NCI-H345 treated with DMSO at 0.1 percent for 48 hours (cell line): Measurements from ENCODE around the gene NTRK3.

Experiments used
- DNase-seq: peaks from one replicate; lab custom pipeline; 2025; ENCODE audit not compliant: unreplicated experiment; lab: John Stamatoyannopoulos, UW

The NTRK3 gene

GRCh38 chr15:88188300-88188699 is 68.2 kb downstream of the NTRK3 start:
- no peak for DNase-seq

- DNase-seq = no peak
Measured at GRCh38 chr15:88187195-88187594, 69.3 kb downstream of the NTRK3 start.

- no peak for DNase-seq
Measured at GRCh38 chr15:88185584-88185983, 71.0 kb downstream of the NTRK3 start.

- no peak for DNase-seq
Measured at GRCh38 chr15:88181613-88182012, 74.9 kb downstream of the NTRK3 start.

- DNase-seq = no peak
Measured at GRCh38 chr15:88179562-88179961, 77.0 kb downstream of the NTRK3 start.

- DNase-seq = no peak
Measured at GRCh38 chr15:88178631-88179030, 77.9 kb downstream of the NTRK3 start.

- no peak for DNase-seq
Measured at GRCh38 chr15:88177451-88177850, 79.1 kb downstream of the NTRK3 start.

GRCh38 chr15:88174571-88174970 is 82.0 kb downstream of the NTRK3 start:
- DNase-seq = no peak

GRCh38 chr15:88166082-88166993 is 90.2 kb downstream of the NTRK3 start:
- no peak for DNase-seq

- DNase-seq = no peak
Measured at GRCh38 chr15:88161636-88162035, 94.9 kb downstream of the NTRK3 start.

GRCh38 chr15:88155310-88155709 is 101.2 kb downstream of the NTRK3 start:
- DNase-seq = no peak

GRCh38 chr15:88152672-88153071 is 103.9 kb downstream of the NTRK3 start:
- no peak for DNase-seq

GRCh38 chr15:88147760-88148159 is 108.8 kb downstream of the NTRK3 start:
- DNase-seq = peak; percentile 44

- no peak for DNase-seq
Measured at GRCh38 chr15:88144921-88145653, 111.5 kb downstream of the NTRK3 start.

- no peak for DNase-seq
Measured at GRCh38 chr15:88142121-88142520, 114.4 kb downstream of the NTRK3 start.

GRCh38 chr15:88141269-88141889 is 115.2 kb downstream of the NTRK3 start:
- no peak for DNase-seq

- DNase-seq = no peak
Measured at GRCh38 chr15:88140398-88140797, 116.1 kb downstream of the NTRK3 start.

GRCh38 chr15:88139936-88140335 is 116.6 kb downstream of the NTRK3 start:
- DNase-seq = peak; percentile 71

GRCh38 chr15:88133795-88134194 is 122.7 kb downstream of the NTRK3 start:
- no peak for DNase-seq

- DNase-seq = no peak
Measured at GRCh38 chr15:88132499-88132898, 124.0 kb downstream of the NTRK3 start.

GRCh38 chr15:88131937-88132336 is 124.6 kb downstream of the NTRK3 start:
- DNase-seq = no peak

- DNase-seq = no peak
Measured at GRCh38 chr15:88127432-88127790, 129.1 kb downstream of the NTRK3 start.
